K562 (cell line): ENCODE data around the gene TMEM72. TPM values are rescaled to one million over a fixed set of nuclear protein-coding genes. Genes with fewer than 3 reads are reported as not detected.

Experiments
- CBX5 ChIP-seq: IDR thresholded peaks from 2 replicates; pipeline ENCODE4 v1.6.1; 2014; ENCODE audit warnings: low read depth, borderline replicate concordance
- CUX1 ChIP-seq: fragments of 200-800 bp; sonication (Bioruptor generic); IDR thresholded peaks from 2 replicates; pipeline ENCODE4 v1.6.1; 2016; ENCODE audit warnings: missing genetic modification characterization, missing compliant biosample characterization
- LARP7 ChIP-seq: fragments of 450-650 bp; IDR thresholded peaks from 2 replicates; pipeline ENCODE4 v1.6.1; 2016
- SRF ChIP-seq, 2 experiments: fragments of 250-450, 450-650 bp in 1 of 2; sonication (Bioruptor Pico) in 1 of 2; sonication (generic) in 1 of 2; formaldehyde crosslinking; IDR thresholded peaks; 2 replicates each; pipeline versions ENCODE4 v1.5.0 to v1.5.1; 2020 to 2022; ENCODE audit warnings: mild to moderate bottlenecking in 1 of 2, missing genetic modification reagents in 1 of 2
- ZNF398 ChIP-seq: fragments of 250-450 bp; sonication (Bioruptor Pico); IDR thresholded peaks from 2 replicates; pipeline ENCODE4 v1.8.0; 2021; ENCODE audit warnings: moderate library complexity, mild to moderate bottlenecking, inconsistent platforms
- polyA plus RNA-seq, 8 experiments: library from polyadenylated mRNA; depleted of rRNA in 4 of 8; stranded (reverse) in 5 of 8; unstranded in 3 of 8; fragments of >200 nt; fragmentation: Nextera tagmentation in 2 of 8; fragmentation: Illumina TruSeq in 1 of 8; extraction: Ambion mirVana in 2 of 8; extraction: Trizol in 1 of 8; gene quantifications; 2 replicates each; pipeline versions ENCODE4 v1.2.1 to v1.2.3, GENCODE V29; 2011 to 2014; ENCODE audit warnings: inconsistent platforms in 1 of 8, missing spikeins in 1 of 8
- total RNA-seq, 7 experiments: library from RNA; depleted of rRNA in 6 of 7; stranded (reverse); fragments of >200 nt in 6 of 7; fragmentation: Illumina TruSeq in 2 of 7; extraction: Trizol in 2 of 7; gene quantifications; 2 replicates each; pipeline versions ENCODE4 v1.2.1 to v1.2.3, GENCODE V29; 2011 to 2021; ENCODE audit warnings: low replicate concordance in 1 of 7

Gene TMEM72
- total and polyA plus RNA-seq, 9 of the 15 experiments (the other 6 are each of a cell fraction or from before 2014, with no cell fraction given): not detected

- no peak for TF ChIP-seq CUX1 (CRISPR knock-in tag)
- TF ChIP-seq LARP7: no peak
- TF ChIP-seq CBX5: no peak
- no peak for TF ChIP-seq ZNF398
- no peak for TF ChIP-seq SRF (CRISPR knock-in tag; IDR thresholded peaks at IDR 0.05)
Measured at GRCh38 chr10:44961931-44962750, 51.0 kb downstream of the TMEM72 start (continued).
